ENCODE results near the gene PRKG1.
A peak's percentile ranks its signal among the peaks of the same experiment; 100 is the strongest.

Gene PRKG1

GRCh38 chr10:52213321-52213752 is 1139.0 kb downstream of the PRKG1 start:
- Histone ChIP-seq H4K20me1 (ENCODE audit: control insufficient read depth, insufficient read depth, low read depth, low read length) (no peaks in the 10 kb centered on the region), H3F3A (ENCODE audit: control insufficient read depth, insufficient read depth) (peaks cover 15% of the 10 kb centered on the region), H3K9me2 (replicated peaks; ENCODE audit: control insufficient read depth, low read length) (no peaks in the 10 kb centered on the region), H3K4me1 (ENCODE audit: control insufficient read depth, low read length) (peaks cover 27% of the 10 kb centered on the region), H3K79me2 (ENCODE audit: control insufficient read depth, low read length) (no peaks in the 10 kb centered on the region), H3K27ac (ENCODE audit: low read depth, low read length) (no peak overlapping the region), H3K9me3 (ENCODE audit: control insufficient read depth, insufficient read depth, low read length) (no peaks in the 10 kb centered on the region), H3K4me2 (ENCODE audit: low read length) (no peak overlapping the region), H3K4me3 (ENCODE audit: low read length) (no peak overlapping the region), H3K36me3 (ENCODE audit: control insufficient read depth, low read length) (no peaks in the 10 kb centered on the region), H3K27me3 (ENCODE audit: control insufficient read depth, low read length) (no peaks in the 10 kb centered on the region)
- TF ChIP-seq CTCF (IDR thresholded peaks at IDR 0.05; ENCODE audit: low read depth, low read length, poor library complexity, severe bottlenecking), result no peak
- TF ChIP-seq EZH2phosphoT487 (IDR thresholded peaks at IDR 0.05; ENCODE audit: borderline replicate concordance, low read length), result no peak

GRCh38 chr10:52215745-52216361 is 1141.6 kb downstream of the PRKG1 start:
- Histone ChIP-seq H3K9me3 (ENCODE audit: control insufficient read depth, insufficient read depth, low read length) (no peaks in the 10 kb centered on the region), H4K20me1 (ENCODE audit: control insufficient read depth, insufficient read depth, low read depth, low read length) (no peaks in the 10 kb centered on the region), H3K4me3 (ENCODE audit: low read length) (peak overlapping the region; percentile 39), H3K9me2 (replicated peaks; ENCODE audit: control insufficient read depth, low read length) (no peaks in the 10 kb centered on the region), H3K4me1 (ENCODE audit: control insufficient read depth, low read length) (peaks cover 27% of the 10 kb centered on the region), H3K36me3 (ENCODE audit: control insufficient read depth, low read length) (no peaks in the 10 kb centered on the region), H3K27me3 (ENCODE audit: control insufficient read depth, low read length) (no peaks in the 10 kb centered on the region), H3K4me2 (ENCODE audit: low read length) (peak overlapping the region; percentile 62), H3K79me2 (ENCODE audit: control insufficient read depth, low read length) (no peaks in the 10 kb centered on the region), H3K27ac (ENCODE audit: low read depth, low read length) (peak overlapping the region; percentile 74), H3F3A (ENCODE audit: control insufficient read depth, insufficient read depth) (peaks cover 18% of the 10 kb centered on the region)
- TF ChIP-seq CTCF (IDR thresholded peaks at IDR 0.05; ENCODE audit: low read depth, low read length, poor library complexity, severe bottlenecking), result peak; percentile 74
- TF ChIP-seq EZH2phosphoT487 (IDR thresholded peaks at IDR 0.05; ENCODE audit: borderline replicate concordance, low read length), result no peak

- no peaks in the 10 kb centered on the region for H3K9me2 ChIP-seq (replicated peaks; ENCODE audit: control insufficient read depth, low read length)
- H3K36me3 ChIP-seq (ENCODE audit: control insufficient read depth, low read length), result no peaks in the 10 kb centered on the region
- no peaks in the 10 kb centered on the region for H3K79me2 ChIP-seq (ENCODE audit: control insufficient read depth, low read length)
- peak overlapping the region; percentile 62 for H3K4me2 ChIP-seq (ENCODE audit: low read length)
- peaks cover 18% of the 10 kb centered on the region for H3F3A ChIP-seq (ENCODE audit: control insufficient read depth, insufficient read depth)
- H3K4me1 ChIP-seq (ENCODE audit: control insufficient read depth, low read length), result peaks cover 27% of the 10 kb centered on the region
- H3K27ac ChIP-seq (ENCODE audit: low read depth, low read length), result peak overlapping the region; percentile 74
- TF ChIP-seq CTCF (IDR thresholded peaks at IDR 0.05; ENCODE audit: low read depth, low read length, poor library complexity, severe bottlenecking), result no peak
- TF ChIP-seq EZH2phosphoT487 (IDR thresholded peaks at IDR 0.05; ENCODE audit: borderline replicate concordance, low read length), result no peak
- no peaks in the 10 kb centered on the region for H3K27me3 ChIP-seq (ENCODE audit: control insufficient read depth, low read length)
- H4K20me1 ChIP-seq (ENCODE audit: control insufficient read depth, insufficient read depth, low read depth, low read length), result no peaks in the 10 kb centered on the region
- H3K9me3 ChIP-seq (ENCODE audit: control insufficient read depth, insufficient read depth, low read length), result no peaks in the 10 kb centered on the region
- H3K4me3 ChIP-seq (ENCODE audit: low read length), result peak overlapping the region; percentile 39
Observed at GRCh38 chr10:52216852-52217251, 1142.6 kb downstream of the PRKG1 start.
